K562 (cell line): ENCODE data around the gene MYO7A. TPM values are rescaled to one million over a fixed set of nuclear protein-coding genes. Genes with fewer than 3 reads are reported as not detected.

Experiments
- ATAC-seq: fragments of 200-7000 bp; cut with Tn5 transposase; 3 replicates; pipeline ENCODE4 v1.9.1; 2020; ENCODE audit warnings: moderate library complexity
- BruUV-seq: library from RNA; stranded (reverse); fragments of 400-500 nt; replicated peaks from 2 replicates; lab custom pipeline; 2021; lab: Mats Ljungman, UMichigan
- CTCF ChIA-PET: fragments of 300-600 bp; formaldehyde crosslinking; extraction: SDS; loops from one replicate; lab custom pipeline; 2021; ENCODE audit warnings: low intra/inter-chr PET ratio; lab: Yijun Ruan, JAX
- POLR2A ChIA-PET: fragments of 300-600, 350-650 bp; sonication (Branson Sonifier 250); formaldehyde crosslinking; extraction: SDS; loops from one replicate; lab custom pipeline; 2021; ENCODE audit warnings: antibody characterized with exemption, inconsistent platforms; lab: Yijun Ruan, JAX
- DNase-seq, 4 experiments: peaks; one replicate each; pipeline versions ENCODE4 v3.0.0 to v3.0.0-alpha.2; 2011 to 2018; ENCODE audit warnings: low spot score in 3 of 4, mixed read lengths in 3 of 4; ENCODE audit errors: extremely low read depth in 1 of 4
- FAIRE-seq: peaks from 2 replicates; lab custom pipeline; 2011; peaks lifted over from hg19 to GRCh38; lab: Jason Lieb, UNC
- H2AFZ ChIP-seq: 2 replicates; pipeline ENCODE4 v1.6.0; 2011; ENCODE audit warnings: low read depth, low read length, control low read depth, inconsistent platforms
- H3K27ac ChIP-seq: fragments of 200-600 bp; 3 replicates; pipeline ENCODE4 v1.8.0; 2011; ENCODE audit warnings: low read depth, mild to moderate bottlenecking, control low read depth, inconsistent platforms, low read length, moderate library complexity, mixed read lengths; ENCODE audit errors: extremely low read depth
- H3K27me3 ChIP-seq, 2 experiments: fragments of 300-600 bp in 1 of 2; 2 replicates in 1 of 2; 3 replicates in 1 of 2; pipeline versions ENCODE4 v1.6.0 to v1.8.0; 2011; ENCODE audit warnings: inconsistent platforms in 2 of 2, low read length in 2 of 2, mild to moderate bottlenecking in 1 of 2, mixed read lengths in 1 of 2, moderate library complexity in 1 of 2; ENCODE audit not compliant: control insufficient read depth in 2 of 2, insufficient read depth in 2 of 2
- H3K36me3 ChIP-seq: fragments of 300-600 bp; 3 replicates; pipeline ENCODE4 v1.8.0; 2011; ENCODE audit warnings: mild to moderate bottlenecking, low read length, inconsistent platforms; ENCODE audit not compliant: control insufficient read depth, insufficient read depth
- H3K4me1 ChIP-seq, 2 experiments: fragments of 200-600 bp in 1 of 2; replicated peaks in 1 of 2; 2 replicates in 1 of 2; 3 replicates in 1 of 2; pipeline versions ENCODE4 v1.5.1 to v1.8.0; 2011; ENCODE audit warnings: inconsistent platforms in 2 of 2, low read length in 2 of 2, mild to moderate bottlenecking in 1 of 2, mixed read lengths in 1 of 2, moderate library complexity in 1 of 2; ENCODE audit not compliant: control insufficient read depth in 2 of 2, insufficient read depth in 2 of 2
- H3K4me2 ChIP-seq: 2 replicates; pipeline ENCODE4 v1.6.1; 2011; ENCODE audit warnings: low read length, control low read depth, inconsistent platforms, mixed read lengths; ENCODE audit not compliant: insufficient read depth
- H3K4me3 ChIP-seq: fragments of 200-600 bp; sonication (generic), shearing (Covaris generic); 2 replicates; pipeline ENCODE4 v1.5.1; 2016; ENCODE audit warnings: control low read depth, inconsistent platforms
- H3K79me2 ChIP-seq: fragments of 200-600 bp; 3 replicates; pipeline ENCODE4 v1.8.0; 2011; ENCODE audit warnings: low read length, inconsistent platforms; ENCODE audit not compliant: control insufficient read depth, insufficient read depth
- H3K9ac ChIP-seq, 2 experiments: 2 replicates each; pipeline versions ENCODE4 v1.6.0 to v1.6.1; 2011; ENCODE audit warnings: low read depth in 2 of 2, low read length in 2 of 2, control low read depth in 1 of 2, inconsistent platforms in 1 of 2, mild to moderate bottlenecking in 1 of 2, mixed read lengths in 1 of 2; ENCODE audit not compliant: insufficient read depth in 1 of 2
- H3K9me1 ChIP-seq: one replicate; pipeline ENCODE4 v1.6.0; 2011; ENCODE audit warnings: inconsistent platforms, mild to moderate bottlenecking, low read length, moderate library complexity; ENCODE audit not compliant: control insufficient read depth, insufficient read depth
- H3K9me3 ChIP-seq: replicated peaks from 2 replicates; pipeline ENCODE4 v1.5.1; 2011; ENCODE audit warnings: low read depth, low read length, inconsistent platforms; ENCODE audit not compliant: control insufficient read depth, insufficient read depth
- H4K20me1 ChIP-seq: replicated peaks from 2 replicates; pipeline ENCODE4 v1.6.1; 2011; ENCODE audit warnings: low read length, inconsistent platforms, mixed read lengths; ENCODE audit not compliant: control insufficient read depth, insufficient read depth
- GABPA ChIP-seq: fragments of 200-800 bp; sonication (Bioruptor generic); conservative IDR thresholded peaks from 2 replicates; pipeline ENCODE4 v1.6.1; 2016; ENCODE audit warnings: low read depth, missing genetic modification characterization, missing compliant biosample characterization
- NCOA1 ChIP-seq: fragments of 450-650 bp; IDR thresholded peaks from 2 replicates; pipeline ENCODE4 v1.6.1; 2016; ENCODE audit warnings: low read depth
- NR3C1 ChIP-seq: sonication (generic); formaldehyde crosslinking; IDR thresholded peaks from 2 replicates; pipeline ENCODE4 v1.8.1; 2022; ENCODE audit warnings: missing genetic modification reagents
- PHF8 ChIP-seq: fragments of 200-600 bp; sonication (generic); IDR thresholded peaks from 2 replicates; pipeline ENCODE4 v1.6.1; 2012; ENCODE audit warnings: mixed run types, mild to moderate bottlenecking, inconsistent platforms, low read length, moderate library complexity, borderline replicate concordance
- SNIP1 ChIP-seq: fragments of 450-650 bp; IDR thresholded peaks from 2 replicates; pipeline ENCODE4 v1.7.1; 2017; ENCODE audit warnings: low read depth, mild to moderate bottlenecking
- ZEB2 ChIP-seq: fragments of 450-650 bp; IDR thresholded peaks from 2 replicates; pipeline ENCODE4 v1.6.1; 2016
- WGBS: fragments of 100-300 bp; shearing (Covaris generic); methylation state at CpG from one replicate; pipeline ENCODE4 v1.1.6; 2016; ENCODE audit warnings: low coverage, mixed read lengths; ENCODE audit not compliant: insufficient coverage; ENCODE audit errors: missing lambda C conversion rate; 5-methylcytosine and 5-hydroxymethylcytosine counted together
- in situ Hi-C: fragments of 300-500 bp; cut with MboI; formaldehyde crosslinking; loops from 4 replicates; pipeline ENCODE4 v1.15.0; 2018; ENCODE audit warnings: inconsistent platforms, mixed read lengths
- intact Hi-C: fragments of 100-400 bp; cut with micrococcal nuclease; formaldehyde crosslinking; loops from 2 replicates; pipeline ENCODE4 v1.14.2; 2022
- polyA plus RNA-seq, 8 experiments: library from polyadenylated mRNA; depleted of rRNA in 4 of 8; stranded (reverse) in 5 of 8; unstranded in 3 of 8; fragments of >200 nt; fragmentation: Nextera tagmentation in 2 of 8; fragmentation: Illumina TruSeq in 1 of 8; extraction: Ambion mirVana in 2 of 8; extraction: Trizol in 1 of 8; gene quantifications; 2 replicates each; pipeline versions ENCODE4 v1.2.1 to v1.2.3, GENCODE V29; 2011 to 2014; ENCODE audit warnings: inconsistent platforms in 1 of 8, missing spikeins in 1 of 8
- total RNA-seq, 7 experiments: library from RNA; depleted of rRNA in 6 of 7; stranded (reverse); fragments of >200 nt in 6 of 7; fragmentation: Illumina TruSeq in 2 of 7; extraction: Trizol in 2 of 7; gene quantifications; 2 replicates each; pipeline versions ENCODE4 v1.2.1 to v1.2.3, GENCODE V29; 2011 to 2021; ENCODE audit warnings: low replicate concordance in 1 of 7
- TF ChIP-seq, protein P1 (sequence below): fragments of 450-650 bp; formaldehyde crosslinking; IDR thresholded peaks from 2 replicates; pipeline ENCODE4 v1.4.0; 2020; ENCODE audit warnings: mild to moderate bottlenecking, moderate library complexity
- TF ChIP-seq, protein P2 (sequence below): fragments of 250-450 bp; sonication (Bioruptor Pico); IDR thresholded peaks from 2 replicates; pipeline ENCODE4 v1.8.0; 2021; ENCODE audit warnings: moderate library complexity, mild to moderate bottlenecking, inconsistent platforms
- TF ChIP-seq, protein P3 (sequence below): sonication (generic); formaldehyde crosslinking; IDR thresholded peaks from 2 replicates; pipeline ENCODE4 v1.8.0; 2023; ENCODE audit warnings: mild to moderate bottlenecking, missing genetic modification reagents

MYO7A gene
- total and polyA plus RNA-seq, 9 of the 15 experiments (the other 6 are each of a cell fraction or from before 2014, with no cell fraction given), result 0.01 to 0.11 (median 0.07) TPM; not detected in 1

DNA sequence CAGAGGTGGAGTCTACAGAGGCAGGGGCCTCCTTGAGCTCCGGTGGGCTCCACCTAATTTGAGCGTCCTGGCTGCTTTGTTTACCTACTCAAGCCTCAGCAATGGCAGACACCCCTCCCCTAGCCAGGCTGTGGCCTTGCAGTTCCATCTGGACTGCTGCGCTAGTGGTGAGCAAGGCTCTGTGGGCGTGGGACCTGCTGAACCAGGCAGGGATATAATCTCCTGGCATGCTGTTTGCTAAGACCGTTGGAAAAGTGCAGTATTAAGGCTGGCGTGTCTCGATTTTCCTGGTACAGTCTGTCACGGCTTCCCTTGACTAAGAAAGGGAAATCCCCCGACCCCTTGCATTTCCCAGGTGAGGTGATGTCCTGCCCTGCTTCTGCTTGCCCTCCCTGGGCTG is 95.8 kb downstream of the MYO7A start (continued):
- TF ChIP-seq GABPA, result no peak

DNA sequence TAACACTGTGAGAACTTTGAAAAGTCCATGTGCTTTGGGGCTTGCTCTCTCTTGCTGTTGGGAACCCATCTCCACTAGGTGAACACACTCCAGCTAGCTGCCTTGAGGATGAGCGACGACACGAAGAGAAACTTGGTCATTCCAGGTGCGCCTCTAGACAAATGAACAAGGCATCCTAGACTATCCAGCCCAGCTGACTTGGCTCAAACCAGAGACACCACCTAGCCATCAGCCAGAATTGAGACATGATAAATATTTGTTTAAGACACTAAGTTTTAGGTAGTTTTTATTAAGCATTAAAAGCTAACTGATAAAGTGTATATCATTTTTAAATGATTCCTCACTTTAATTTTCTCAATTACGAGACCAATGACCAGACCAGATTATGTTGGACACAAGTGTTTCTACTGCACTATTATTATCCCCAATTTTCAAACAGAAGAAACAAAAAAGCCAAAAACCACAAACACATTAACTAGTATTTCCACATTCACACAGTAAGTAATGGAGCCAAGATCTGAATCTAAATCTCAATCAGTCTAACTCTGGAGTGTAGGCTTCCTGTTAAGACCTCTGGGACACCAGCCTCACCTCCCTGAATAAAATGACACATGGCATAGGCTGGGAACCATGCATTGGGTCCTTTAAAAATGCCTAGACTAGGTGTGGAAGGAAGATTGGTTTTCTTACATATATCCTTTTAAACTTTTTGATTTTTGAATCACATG is 103.0 kb downstream of the MYO7A start:
- Histone ChIP-seq H3K79me2 (no peaks in the 10 kb centered on the region), H2AFZ (no peak overlapping the region), H3K27me3 (peaks cover 0 to 17% of the 10 kb centered on the region in 2 experiments; a peak in 1 of 5 replicates), H3K9me1 (no peaks in the 10 kb centered on the region), H3K4me1 (no peaks in the 10 kb centered on the region), H3K9ac (no peak overlapping the region), H3K9me3 (no peaks in the 10 kb centered on the region), H3K36me3 (no peaks in the 10 kb centered on the region), H3K4me2 (no peak overlapping the region), H4K20me1 (no peaks in the 10 kb centered on the region; the same call in 1 of the 2 replicates), H3K4me3 (no peak overlapping the region), H3K27ac (no peak overlapping the region)
- BruUV-seq, result no TSS peak
- ChIA-PET POLR2A (no interaction called here), CTCF (no interaction called here)
- in situ Hi-C loops, result no loop called here
- 0% methylated on average over 5 of the region's 5 CpGs for WGBS
- no peak for DNase-seq
- no peak for ATAC-seq
- TF ChIP-seq ZEB2, result no peak
- TF ChIP-seq SNIP1, result no peak
- TF ChIP-seq NR3C1 (CRISPR knock-in tag), result no peak
- TF ChIP-seq, protein P1, sequence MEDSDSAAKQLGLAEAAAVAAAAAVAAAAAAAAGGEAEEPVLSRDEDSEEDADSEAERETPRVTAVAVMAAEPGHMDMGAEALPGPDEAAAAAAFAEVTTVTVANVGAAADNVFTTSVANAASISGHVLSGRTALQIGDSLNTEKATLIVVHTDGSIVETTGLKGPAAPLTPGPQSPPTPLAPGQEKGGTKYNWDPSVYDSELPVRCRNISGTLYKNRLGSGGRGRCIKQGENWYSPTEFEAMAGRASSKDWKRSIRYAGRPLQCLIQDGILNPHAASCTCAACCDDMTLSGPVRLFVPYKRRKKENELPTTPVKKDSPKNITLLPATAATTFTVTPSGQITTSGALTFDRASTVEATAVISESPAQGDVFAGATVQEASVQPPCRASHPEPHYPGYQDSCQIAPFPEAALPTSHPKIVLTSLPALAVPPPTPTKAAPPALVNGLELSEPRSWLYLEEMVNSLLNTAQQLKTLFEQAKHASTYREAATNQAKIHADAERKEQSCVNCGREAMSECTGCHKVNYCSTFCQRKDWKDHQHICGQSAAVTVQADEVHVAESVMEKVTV (CRISPR knock-in tag), result no peak
- TF ChIP-seq NCOA1, result no peak
- TF ChIP-seq, protein P2, sequence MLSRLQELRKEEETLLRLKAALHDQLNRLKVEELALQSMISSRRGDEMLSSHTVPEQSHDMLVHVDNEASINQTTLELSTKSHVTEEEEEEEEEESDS (CRISPR knock-in tag), result no peak
- no peak for TF ChIP-seq PHF8
- TF ChIP-seq, protein P3, sequence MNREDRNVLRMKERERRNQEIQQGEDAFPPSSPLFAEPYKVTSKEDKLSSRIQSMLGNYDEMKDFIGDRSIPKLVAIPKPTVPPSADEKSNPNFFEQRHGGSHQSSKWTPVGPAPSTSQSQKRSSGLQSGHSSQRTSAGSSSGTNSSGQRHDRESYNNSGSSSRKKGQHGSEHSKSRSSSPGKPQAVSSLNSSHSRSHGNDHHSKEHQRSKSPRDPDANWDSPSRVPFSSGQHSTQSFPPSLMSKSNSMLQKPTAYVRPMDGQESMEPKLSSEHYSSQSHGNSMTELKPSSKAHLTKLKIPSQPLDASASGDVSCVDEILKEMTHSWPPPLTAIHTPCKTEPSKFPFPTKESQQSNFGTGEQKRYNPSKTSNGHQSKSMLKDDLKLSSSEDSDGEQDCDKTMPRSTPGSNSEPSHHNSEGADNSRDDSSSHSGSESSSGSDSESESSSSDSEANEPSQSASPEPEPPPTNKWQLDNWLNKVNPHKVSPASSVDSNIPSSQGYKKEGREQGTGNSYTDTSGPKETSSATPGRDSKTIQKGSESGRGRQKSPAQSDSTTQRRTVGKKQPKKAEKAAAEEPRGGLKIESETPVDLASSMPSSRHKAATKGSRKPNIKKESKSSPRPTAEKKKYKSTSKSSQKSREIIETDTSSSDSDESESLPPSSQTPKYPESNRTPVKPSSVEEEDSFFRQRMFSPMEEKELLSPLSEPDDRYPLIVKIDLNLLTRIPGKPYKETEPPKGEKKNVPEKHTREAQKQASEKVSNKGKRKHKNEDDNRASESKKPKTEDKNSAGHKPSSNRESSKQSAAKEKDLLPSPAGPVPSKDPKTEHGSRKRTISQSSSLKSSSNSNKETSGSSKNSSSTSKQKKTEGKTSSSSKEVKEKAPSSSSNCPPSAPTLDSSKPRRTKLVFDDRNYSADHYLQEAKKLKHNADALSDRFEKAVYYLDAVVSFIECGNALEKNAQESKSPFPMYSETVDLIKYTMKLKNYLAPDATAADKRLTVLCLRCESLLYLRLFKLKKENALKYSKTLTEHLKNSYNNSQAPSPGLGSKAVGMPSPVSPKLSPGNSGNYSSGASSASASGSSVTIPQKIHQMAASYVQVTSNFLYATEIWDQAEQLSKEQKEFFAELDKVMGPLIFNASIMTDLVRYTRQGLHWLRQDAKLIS (CRISPR knock-in tag), result no peak
- TF ChIP-seq, all 486 proteins: peak for 0
- intact Hi-C loops, result no loop called here
- FAIRE-seq, result no peak
